HUES64 (cell line): ENCODE data around the gene WIPF3.
"Not testable (repeated sequence)": the region's sequence is repeated elsewhere in the genome, so short reads cannot be mapped to it uniquely, and the experiment has no call there.

Source experiments
- H3K27ac ChIP-seq: 2 replicates; pipeline ENCODE4 v1.7.0; 2013; ENCODE audit warnings: low read depth, low read length, inconsistent platforms
- H3K27me3 ChIP-seq: 2 replicates; pipeline ENCODE4 v1.6.1; 2013; ENCODE audit warnings: mild to moderate bottlenecking, low read length; ENCODE audit not compliant: insufficient read depth
- H3K36me3 ChIP-seq: 2 replicates; pipeline ENCODE4 v1.6.1; 2013; ENCODE audit warnings: mild to moderate bottlenecking, low read length; ENCODE audit not compliant: insufficient read depth
- H3K4me1 ChIP-seq: 2 replicates; pipeline ENCODE4 v1.6.1; 2013; ENCODE audit warnings: mild to moderate bottlenecking, low read length, moderate library complexity; ENCODE audit not compliant: insufficient read depth
- H3K4me3 ChIP-seq: 2 replicates; pipeline ENCODE4 v1.5.1; 2013; ENCODE audit warnings: mild to moderate bottlenecking, low read length, moderate library complexity
- H3K9ac ChIP-seq: 2 replicates; pipeline ENCODE4 v1.6.1; 2013; ENCODE audit warnings: mild to moderate bottlenecking, low read depth, low read length
- H3K9me3 ChIP-seq: 2 replicates; pipeline ENCODE4 v1.6.1; 2013; ENCODE audit warnings: low read depth, low read length; ENCODE audit not compliant: insufficient read depth
- WGBS: fragments of 150-250, 120-280 bp; methylation state at CpG from one replicate; pipeline ENCODE4 v1.1.7; 2013; ENCODE audit warnings: missing lambda C conversion rate; 5-methylcytosine and 5-hydroxymethylcytosine counted together

WIPF3 gene

GRCh38 chr7:29956487-29956836 lies 150.2 kb downstream of the WIPF3 start:
- H3K27ac ChIP-seq: no peak overlapping the region
- H3K4me1 ChIP-seq: peaks cover 10% of the 10 kb centered on the region; the same call in 1 of the 2 replicates
- no peaks in the 10 kb centered on the region for H3K27me3 ChIP-seq
- WGBS: 95% methylated on average over 3 of the region's 3 CpGs
- no peak overlapping the region for H3K4me3 ChIP-seq
- peaks cover 7% of the 10 kb centered on the region; the same call in 1 of the 2 replicates for H3K9me3 ChIP-seq
- H3K9ac ChIP-seq: no peak overlapping the region
- H3K36me3 ChIP-seq: peaks cover 60% of the 10 kb centered on the region

- no peak overlapping the region for H3K4me3 ChIP-seq
- H3K4me1 ChIP-seq: peaks cover 10% of the 10 kb centered on the region; the same call in 1 of the 2 replicates
- H3K9me3 ChIP-seq: 0 out of 2 replicates have a peak, but pooled peaks cover 2% of the 10 kb centered on the region
- H3K27me3 ChIP-seq: no peaks in the 10 kb centered on the region
- no peak overlapping the region for H3K27ac ChIP-seq
- 87% methylated on average over 9 of the region's 9 CpGs for WGBS
- H3K9ac ChIP-seq: no peak overlapping the region
- peaks cover 53% of the 10 kb centered on the region for H3K36me3 ChIP-seq
Measured at GRCh38 chr7:29957521-29958310, 151.4 kb downstream of the WIPF3 start.

- H3K9ac ChIP-seq: no peak overlapping the region
- H3K9me3 ChIP-seq: 0 out of 2 replicates have a peak, but pooled peaks cover 2% of the 10 kb centered on the region
- H3K4me3 ChIP-seq: no peak overlapping the region
- H3K27me3 ChIP-seq: no peaks in the 10 kb centered on the region
- peaks cover 10% of the 10 kb centered on the region; the same call in 1 of the 2 replicates for H3K4me1 ChIP-seq
- H3K36me3 ChIP-seq: peaks cover 51% of the 10 kb centered on the region
- WGBS: 95% methylated on average over 8 of the region's 8 CpGs
- no peak overlapping the region for H3K27ac ChIP-seq
Measured at GRCh38 chr7:29958667-29959358, 152.5 kb downstream of the WIPF3 start.

- not testable (repeated sequence) for H3K9ac ChIP-seq, H3K27me3 ChIP-seq, H3K9me3 ChIP-seq, H3K27ac ChIP-seq, H3K4me3 ChIP-seq
- 94% methylated on average over 16 of the region's 19 CpGs for WGBS
- peaks cover 10% of the 10 kb centered on the region; the same call in 1 of the 2 replicates for H3K4me1 ChIP-seq
- peaks cover 49% of the 10 kb centered on the region for H3K36me3 ChIP-seq
Measured at GRCh38 chr7:29961611-29962010, 155.3 kb downstream of the WIPF3 start.

GRCh38 chr7:29962035-29962434 lies 155.7 kb downstream of the WIPF3 start:
- H3K27me3 ChIP-seq: no peaks in the 10 kb centered on the region
- H3K9me3 ChIP-seq: 0 out of 2 replicates have a peak, but pooled peaks cover 2% of the 10 kb centered on the region
- H3K4me1 ChIP-seq: peaks cover 10% of the 10 kb centered on the region; the same call in 1 of the 2 replicates
- no peak overlapping the region for H3K4me3 ChIP-seq
- WGBS: 96% methylated on average over 1 of the region's 1 CpG
- H3K36me3 ChIP-seq: peaks cover 52% of the 10 kb centered on the region
- no peak overlapping the region for H3K27ac ChIP-seq
- H3K9ac ChIP-seq: no peak overlapping the region

GRCh38 chr7:29965030-29965429 lies 158.7 kb downstream of the WIPF3 start:
- H3K27ac ChIP-seq: no peak overlapping the region
- WGBS: 95% methylated on average over 3 of the region's 3 CpGs

More at GRCh38 chr7:29965030-29965429, 158.7 kb downstream of the WIPF3 start:
- H3K4me1 ChIP-seq: peaks cover 5% of the 10 kb centered on the region; the same call in 1 of the 2 replicates
- H3K9ac ChIP-seq: no peak overlapping the region
- no peaks in the 10 kb centered on the region for H3K27me3 ChIP-seq
- no peak overlapping the region for H3K4me3 ChIP-seq
- peaks cover 65% of the 10 kb centered on the region for H3K36me3 ChIP-seq
- H3K9me3 ChIP-seq: 0 out of 2 replicates have a peak, but pooled peaks cover 2% of the 10 kb centered on the region
